ENCODE data around the gene KIF5A. TPM values are rescaled to one million over a fixed set of nuclear protein-coding genes. Genes with fewer than 3 reads are reported as not detected.

The KIF5A gene
- total RNA-seq, 1 donor from 2014 or later = 7.9 TPM

DNA sequence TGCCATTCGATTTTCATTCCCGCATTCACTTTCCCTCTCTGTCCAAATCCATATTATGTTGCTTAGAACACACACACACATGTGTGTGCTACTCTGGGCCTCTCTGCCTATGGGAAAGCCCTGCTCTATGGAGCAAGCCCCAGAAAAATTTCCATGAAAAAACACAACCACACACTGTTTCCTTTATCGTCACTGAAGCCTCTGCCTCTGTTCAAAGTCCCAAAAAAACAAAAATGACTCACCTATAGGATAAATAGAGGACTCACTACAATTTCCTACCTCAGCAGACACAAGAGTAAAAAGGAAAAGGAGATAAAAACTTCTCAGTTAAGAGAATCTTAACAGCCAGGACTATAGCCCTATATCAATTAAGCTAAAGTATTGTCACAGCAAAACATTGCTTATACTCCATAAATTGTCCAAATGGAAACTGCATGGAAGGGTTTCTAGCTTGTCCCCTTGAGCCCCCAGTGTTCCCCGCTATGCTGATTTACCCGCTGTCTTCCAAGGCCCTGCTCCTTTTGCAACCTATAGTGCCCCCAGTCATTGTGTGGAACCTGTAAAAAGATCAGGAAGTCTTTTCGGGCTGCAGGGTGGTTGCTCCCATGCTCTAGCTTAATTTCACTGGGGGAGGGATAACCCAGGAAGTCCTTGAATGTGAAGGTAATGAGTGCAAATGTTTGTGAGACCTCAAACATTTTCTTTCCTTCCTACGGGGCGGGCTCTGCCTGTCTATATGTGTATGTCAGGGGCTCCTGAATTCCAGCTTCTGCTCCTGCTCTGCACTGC is 30.0 kb downstream of the KIF5A start:
- Histone ChIP-seq H3K9ac (no peak overlapping the region), H3K27ac (no peak overlapping the region), H3K4me2 (no peak overlapping the region), H2AFZ (replicated peaks) (no peak overlapping the region), H3K36me3 (no peaks in the 10 kb centered on the region), H3K4me3 (no peak overlapping the region), H4K20me1 (ENCODE audit: low read depth) (peaks cover 4% of the 10 kb centered on the region), H3F3A (ENCODE audit: low read depth) (peaks cover 9% of the 10 kb centered on the region), H3K9me3 (ENCODE audit: low read depth) (no peaks in the 10 kb centered on the region), H3K4me1 (no peaks in the 10 kb centered on the region), H3K27me3 (no peaks in the 10 kb centered on the region), H3K79me2 (ENCODE audit: low read depth) (no peaks in the 10 kb centered on the region)
- Mint-ChIP-seq H3K9me3 (no peaks in the 10 kb centered on the region), H3K4me1 (no peaks in the 10 kb centered on the region), H3K36me3 (peaks cover 9% of the 10 kb centered on the region), H3K4me3 (no peak overlapping the region), H3K27ac (no peak overlapping the region), H3K27me3 (ENCODE audit: insufficient read depth, low read depth) (peaks cover 7% of the 10 kb centered on the region)
- DNase-seq (ENCODE audit: low spot score) = no peak
- no peak for TF ChIP-seq EZH2phosphoT487 (IDR thresholded peaks at IDR 0.05)
- TF ChIP-seq, protein P1, sequence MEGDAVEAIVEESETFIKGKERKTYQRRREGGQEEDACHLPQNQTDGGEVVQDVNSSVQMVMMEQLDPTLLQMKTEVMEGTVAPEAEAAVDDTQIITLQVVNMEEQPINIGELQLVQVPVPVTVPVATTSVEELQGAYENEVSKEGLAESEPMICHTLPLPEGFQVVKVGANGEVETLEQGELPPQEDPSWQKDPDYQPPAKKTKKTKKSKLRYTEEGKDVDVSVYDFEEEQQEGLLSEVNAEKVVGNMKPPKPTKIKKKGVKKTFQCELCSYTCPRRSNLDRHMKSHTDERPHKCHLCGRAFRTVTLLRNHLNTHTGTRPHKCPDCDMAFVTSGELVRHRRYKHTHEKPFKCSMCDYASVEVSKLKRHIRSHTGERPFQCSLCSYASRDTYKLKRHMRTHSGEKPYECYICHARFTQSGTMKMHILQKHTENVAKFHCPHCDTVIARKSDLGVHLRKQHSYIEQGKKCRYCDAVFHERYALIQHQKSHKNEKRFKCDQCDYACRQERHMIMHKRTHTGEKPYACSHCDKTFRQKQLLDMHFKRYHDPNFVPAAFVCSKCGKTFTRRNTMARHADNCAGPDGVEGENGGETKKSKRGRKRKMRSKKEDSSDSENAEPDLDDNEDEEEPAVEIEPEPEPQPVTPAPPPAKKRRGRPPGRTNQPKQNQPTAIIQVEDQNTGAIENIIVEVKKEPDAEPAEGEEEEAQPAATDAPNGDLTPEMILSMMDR (IDR thresholded peaks at IDR 0.05) = no peak
- no peak for TF ChIP-seq EZH2 (IDR thresholded peaks at IDR 0.05)

DNA sequence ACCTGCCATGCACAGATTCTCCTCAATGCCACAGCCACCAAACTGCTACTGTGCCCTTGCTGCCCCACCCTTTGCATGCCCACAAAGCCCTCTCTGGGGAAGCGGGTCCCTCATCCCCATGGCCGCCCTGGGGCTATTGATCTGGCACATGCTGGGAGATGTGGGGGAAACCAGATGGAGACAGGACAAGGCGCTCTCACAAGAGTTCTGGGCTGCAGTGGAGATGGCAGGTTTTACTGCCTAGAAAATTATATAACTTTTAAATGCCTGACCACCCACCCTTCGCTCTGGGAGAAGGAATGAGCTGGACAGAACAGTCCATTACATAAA is 30.6 kb downstream of the KIF5A start:
- Mint-ChIP-seq H3K36me3 (peaks cover 4% of the 10 kb centered on the region), H3K9me3 (no peaks in the 10 kb centered on the region), H3K27me3 (ENCODE audit: insufficient read depth, low read depth) (peaks cover 5% of the 10 kb centered on the region), H3K4me3 (no peak overlapping the region), H3K4me1 (no peaks in the 10 kb centered on the region), H3K27ac (no peak overlapping the region)
- H3K4me3 ChIP-seq = no peak overlapping the region
- TF ChIP-seq, protein P1 (IDR thresholded peaks at IDR 0.05) = no peak
- TF ChIP-seq EZH2 (IDR thresholded peaks at IDR 0.05) (no peak), EZH2phosphoT487 (IDR thresholded peaks at IDR 0.05) (no peak)
- DNase-seq (ENCODE audit: low spot score) = no peak
- peaks cover 9% of the 10 kb centered on the region for H3F3A ChIP-seq (ENCODE audit: low read depth)
- H3K9me3 ChIP-seq (ENCODE audit: low read depth) = no peaks in the 10 kb centered on the region
- H2AFZ ChIP-seq (replicated peaks) = no peak overlapping the region
- H3K79me2 ChIP-seq (ENCODE audit: low read depth) = no peaks in the 10 kb centered on the region
- no peak overlapping the region for H3K4me2 ChIP-seq
- H3K27ac ChIP-seq = no peak overlapping the region
- no peaks in the 10 kb centered on the region for H3K4me1 ChIP-seq
- no peak overlapping the region for H3K9ac ChIP-seq
- H3K36me3 ChIP-seq = no peaks in the 10 kb centered on the region
- no peaks in the 10 kb centered on the region for H3K27me3 ChIP-seq
- H4K20me1 ChIP-seq (ENCODE audit: low read depth) = peaks cover 4% of the 10 kb centered on the region

GRCh38 chr12:57581802-57582201 is 32.0 kb downstream of the KIF5A start:
- TF ChIP-seq EZH2phosphoT487 (IDR thresholded peaks at IDR 0.05) (no peak), EZH2 (IDR thresholded peaks at IDR 0.05) (no peak)
- TF ChIP-seq, protein P1 (IDR thresholded peaks at IDR 0.05) = no peak
- H3K9me3 ChIP-seq (ENCODE audit: low read depth) = no peaks in the 10 kb centered on the region
- H3K4me1 ChIP-seq = no peaks in the 10 kb centered on the region
- Mint-ChIP-seq H3K27ac (no peak overlapping the region), H3K4me1 (no peaks in the 10 kb centered on the region), H3K27me3 (ENCODE audit: insufficient read depth, low read depth) (peaks cover 4% of the 10 kb centered on the region), H3K9me3 (no peaks in the 10 kb centered on the region), H3K36me3 (peaks cover 2% of the 10 kb centered on the region), H3K4me3 (no peak overlapping the region)
- no peak overlapping the region for H3K4me2 ChIP-seq
- H4K20me1 ChIP-seq (ENCODE audit: low read depth) = peaks cover 4% of the 10 kb centered on the region
- H3K27ac ChIP-seq = no peak overlapping the region
- no peaks in the 10 kb centered on the region for H3K27me3 ChIP-seq
- no peak overlapping the region for H2AFZ ChIP-seq (replicated peaks)
- no peak overlapping the region for H3K4me3 ChIP-seq
- no peaks in the 10 kb centered on the region for H3K79me2 ChIP-seq (ENCODE audit: low read depth)
- H3K9ac ChIP-seq = no peak overlapping the region
- peaks cover 9% of the 10 kb centered on the region for H3F3A ChIP-seq (ENCODE audit: low read depth)
- DNase-seq (ENCODE audit: low spot score) = no peak
- no peaks in the 10 kb centered on the region for H3K36me3 ChIP-seq

Measured in neural progenitor cell (in vitro differentiated cells).